ENCODE measurements around the gene SH3TC1. TPM values are rescaled to one million over a fixed set of nuclear protein-coding genes. Genes with fewer than 3 reads are reported as not detected.
A peak's percentile ranks its signal among the peaks of the same experiment; 100 is the strongest.

The SH3TC1 gene
- total and polyA plus RNA-seq, 10 of the 15 experiments (the other 5 are each of a cell fraction or from before 2014, with no cell fraction given) = 0.19 to 47.0 (median 18.4) TPM

GRCh38 chr4:8217246-8217511 lies 18.1 kb downstream of the SH3TC1 start:
- peaks cover 9% of the 10 kb centered on the region for H3K4me1 ChIP-seq (ENCODE audit: control insufficient read depth, insufficient read depth, low read length)
- H4K20me1 ChIP-seq (ENCODE audit: control insufficient read depth, insufficient read depth) = no peaks in the 10 kb centered on the region
- no peak overlapping the region for H3K4me2 ChIP-seq (ENCODE audit: control insufficient read depth, insufficient read depth)
- no peaks in the 10 kb centered on the region for H3K27me3 ChIP-seq (replicated peaks in 1 of 2; ENCODE audit: control insufficient read depth in 2 of 2, insufficient read depth in 2 of 2, low read length in 1 of 2)
- no peaks in the 10 kb centered on the region for H3K9me3 ChIP-seq (replicated peaks; ENCODE audit: control insufficient read depth, insufficient read depth, low read length)
- intact Hi-C loops (cut with micrococcal nuclease; ENCODE audit: unreplicated experiment) (no loop called here), in situ Hi-C loops (cut with MboI) (no loop called here)
- FAIRE-seq = no peak
- H3K4me3 ChIP-seq = no peak overlapping the region
- no peak for ATAC-seq
- no peak overlapping the region for H2AFZ ChIP-seq (ENCODE audit: control insufficient read depth, low read depth, low read length)
- WGBS (ENCODE audit: insufficient coverage, insufficient replicate concordance, low lambda C conversion rate, missing lambda C conversion rate) = 98% methylated on average over 6 of the region's 6 CpGs
- H3K9ac ChIP-seq (ENCODE audit: control insufficient read depth, insufficient read depth, low read length) = no peak overlapping the region
- H3K36me3 ChIP-seq (ENCODE audit: control insufficient read depth in 2 of 2, insufficient read depth in 2 of 2, low read length in 1 of 2) = peaks cover 5 to 19% of the 10 kb centered on the region in 2 experiments; a peak in 3 of 4 replicates
- TF ChIP-seq SIX5 (IDR thresholded peaks at IDR 0.05; ENCODE audit: low read depth, low read length, severe bottlenecking) (no peak), EGR1 (IDR thresholded peaks at IDR 0.05; ENCODE audit: borderline replicate concordance in 1 of 2, low read depth in 2 of 2, low read length in 2 of 2) (no peak), MAX (IDR thresholded peaks at IDR 0.05; ENCODE audit: low read depth, low read length) (no peak)
- no peak for DNase-seq (ENCODE audit: low read depth, low spot score)
- no peak overlapping the region for H3K27ac ChIP-seq (ENCODE audit: control insufficient read depth, insufficient read depth)
- no TSS peak for BruUV-seq (replicated peaks)
- H3K79me2 ChIP-seq (ENCODE audit: control insufficient read depth, insufficient read depth, low read length) = no peaks in the 10 kb centered on the region
- CTCF ChIA-PET = interaction anchor here (0.6 to 1.5 kb wide), 4 partner anchors 12 to 131 kb away, joined by 3 to 6 read pairs (median 3); no protein-coding TSS in a partner anchor
- SMC1A ChIA-PET (ENCODE audit: uncharacterized antibody, unreplicated experiment) = no interaction called here
- RAD21 ChIA-PET (ENCODE audit: unreplicated experiment) = no interaction called here
- POLR2A ChIA-PET = no interaction called here

GRCh38 chr4:8217871-8218270 lies 18.8 kb downstream of the SH3TC1 start:
- Histone ChIP-seq H3K9ac (ENCODE audit: control insufficient read depth, insufficient read depth, low read length) (no peak overlapping the region), H3K79me2 (ENCODE audit: control insufficient read depth, insufficient read depth, low read length) (no peaks in the 10 kb centered on the region), H2AFZ (ENCODE audit: control insufficient read depth, low read depth, low read length) (no peak overlapping the region), H3K4me3 (no peak overlapping the region), H3K36me3 (ENCODE audit: control insufficient read depth in 2 of 2, insufficient read depth in 2 of 2, low read length in 1 of 2) (peaks cover 10 to 20% of the 10 kb centered on the region in 2 experiments), H3K4me1 (ENCODE audit: control insufficient read depth, insufficient read depth, low read length) (peaks cover 11% of the 10 kb centered on the region), H3K27ac (ENCODE audit: control insufficient read depth, insufficient read depth) (no peak overlapping the region), H3K27me3 (replicated peaks in 1 of 2; ENCODE audit: control insufficient read depth in 2 of 2, insufficient read depth in 2 of 2, low read length in 1 of 2) (no peaks in the 10 kb centered on the region), H4K20me1 (ENCODE audit: control insufficient read depth, insufficient read depth) (no peaks in the 10 kb centered on the region), H3K4me2 (ENCODE audit: control insufficient read depth, insufficient read depth) (no peak overlapping the region), H3K9me3 (replicated peaks; ENCODE audit: control insufficient read depth, insufficient read depth, low read length) (no peaks in the 10 kb centered on the region)
- intact Hi-C loops (cut with micrococcal nuclease; ENCODE audit: unreplicated experiment) = no loop called here
- in situ Hi-C loops (cut with MboI) = no loop called here
- CTCF ChIA-PET = interaction anchor here (1.0 to 1.5 kb wide), 3 partner anchors 11 to 24 kb away, joined by 3 to 6 read pairs (median 3); no protein-coding TSS in a partner anchor
- no peak for FAIRE-seq
- ATAC-seq = no peak
- DNase-seq (ENCODE audit: low read depth, low spot score) = no peak
- WGBS (ENCODE audit: insufficient coverage, insufficient replicate concordance, low lambda C conversion rate, missing lambda C conversion rate) = 79% methylated on average over 8 of the region's 9 CpGs
- no peak for TF ChIP-seq EED (IDR thresholded peaks at IDR 0.05; ENCODE audit: low read depth)
- no peak for TF ChIP-seq RCOR1 (conservative IDR thresholded peaks at IDR 0.05; ENCODE audit: low read depth, low read length)
- no peak for TF ChIP-seq PBX3 (IDR thresholded peaks at IDR 0.05; ENCODE audit: insufficient replicate concordance, low read depth, low read length)
- no peak for TF ChIP-seq ZNF217 (IDR thresholded peaks at IDR 0.05)
- POLR2A ChIA-PET = no interaction called here
- RAD21 ChIA-PET (ENCODE audit: unreplicated experiment) = interaction anchor here (1.1 kb wide), 1 partner anchor 16 kb away, joined by 3 read pairs; no protein-coding TSS in a partner anchor
- BruUV-seq (replicated peaks) = TSS peak; percentile 20
- SMC1A ChIA-PET (ENCODE audit: uncharacterized antibody, unreplicated experiment) = no interaction called here

All from GM12878 (cell line).